Endothelial cell of umbilical vein (primary cell): Measurements from ENCODE around the gene SNX18. TPM values are rescaled to one million over a fixed set of nuclear protein-coding genes. Genes with fewer than 3 reads are reported as not detected.

Experiments
- BruUV-seq: library from RNA; stranded (reverse); fragments of 400-500 nt; replicated peaks from 2 replicates; lab custom pipeline; 2021; lab: Mats Ljungman, UMichigan
- CTCF ChIA-PET: fragments of 300-600, 350-600 bp; sonication (Branson Sonifier 250); formaldehyde crosslinking; loops from one replicate; lab custom pipeline; 2021; ENCODE audit warnings: antibody characterized with exemption, inconsistent platforms; lab: Charles Lee
- POLR2A ChIA-PET: fragments of 300-600, 350-600 bp; sonication (Branson Sonifier 250); formaldehyde crosslinking; loops from one replicate; lab custom pipeline; 2021; ENCODE audit warnings: antibody characterized with exemption, inconsistent platforms; lab: Charles Lee
- DNase-seq: peaks from one replicate; pipeline ENCODE4 v3.0.0-alpha.2; 2011; ENCODE audit warnings: low read depth, low spot score
- FAIRE-seq: peaks from 2 replicates; lab custom pipeline; 2011; peaks lifted over from hg19 to GRCh38; lab: Jason Lieb, UNC
- H2AFZ ChIP-seq: 2 replicates; pipeline ENCODE4 v1.6.0; 2012; ENCODE audit warnings: low read depth, low read length, control low read depth, inconsistent platforms
- H3K27ac ChIP-seq: 2 replicates; pipeline ENCODE4 v1.5.1; 2011; ENCODE audit warnings: low read depth, mild to moderate bottlenecking, control low read depth, low read length, moderate library complexity; ENCODE audit not compliant: insufficient read depth
- H3K27me3 ChIP-seq, 2 experiments: 2 replicates each; pipeline versions ENCODE4 v1.6.0 to v1.6.1; 2011; ENCODE audit warnings: low read length in 2 of 2, mixed read lengths in 1 of 2; ENCODE audit not compliant: control insufficient read depth in 2 of 2, insufficient read depth in 2 of 2
- H3K36me3 ChIP-seq, 2 experiments: 2 replicates in 1 of 2; 3 replicates in 1 of 2; pipeline ENCODE4 v1.5.1; 2011; ENCODE audit warnings: low read length in 2 of 2, mild to moderate bottlenecking in 1 of 2, moderate library complexity in 1 of 2; ENCODE audit not compliant: control insufficient read depth in 2 of 2, insufficient read depth in 2 of 2; ENCODE audit errors: extremely low read depth in 1 of 2
- H3K4me1 ChIP-seq: 3 replicates; pipeline ENCODE4 v1.5.1; 2011; ENCODE audit warnings: mild to moderate bottlenecking, low read length; ENCODE audit not compliant: control insufficient read depth, insufficient read depth; ENCODE audit errors: extremely low read depth
- H3K4me2 ChIP-seq: 2 replicates; pipeline ENCODE4 v1.6.1; 2011; ENCODE audit warnings: low read length, control low read depth, mixed read lengths; ENCODE audit not compliant: insufficient read depth
- H3K4me3 ChIP-seq, 3 experiments: fragments of 200-600 bp in 1 of 3; sonication (generic), shearing (Covaris generic) in 1 of 3; replicated peaks in 1 of 3; 2 replicates each; pipeline ENCODE4 v1.5.1; 2011 to 2016; ENCODE audit warnings: control low read depth in 3 of 3, low read length in 3 of 3, mild to moderate bottlenecking in 2 of 3, inconsistent platforms in 1 of 3, low read depth in 1 of 3, moderate library complexity in 1 of 3; ENCODE audit not compliant: insufficient read depth in 1 of 3
- H3K79me2 ChIP-seq: 2 replicates; pipeline ENCODE4 v1.6.0; 2012; ENCODE audit warnings: low read length, inconsistent platforms; ENCODE audit not compliant: control insufficient read depth, insufficient read depth
- H3K9ac ChIP-seq: replicated peaks from 2 replicates; pipeline ENCODE3; 2011; ENCODE audit warnings: low read length, control low read depth; ENCODE audit not compliant: insufficient read depth; ENCODE audit errors: extremely low read depth
- H3K9me1 ChIP-seq: replicated peaks from 3 replicates; pipeline ENCODE4 v1.6.0; 2011; ENCODE audit warnings: mild to moderate bottlenecking, low read length; ENCODE audit not compliant: control insufficient read depth, insufficient read depth; ENCODE audit errors: extremely low read depth
- H3K9me3 ChIP-seq: replicated peaks from 2 replicates; pipeline ENCODE4 v1.5.1; 2012; ENCODE audit warnings: low read length, inconsistent platforms; ENCODE audit not compliant: control insufficient read depth, insufficient read depth
- H4K20me1 ChIP-seq: replicated peaks from 2 replicates; pipeline ENCODE3; 2011; ENCODE audit warnings: mild to moderate bottlenecking, low read length; ENCODE audit not compliant: control insufficient read depth, insufficient read depth; ENCODE audit errors: extremely low read depth
- CTCF ChIP-seq, 2 donors: IDR thresholded peaks; 1 replicate in 1 of 2; 2 replicates in 1 of 2; pipeline ENCODE4 v1.5.1; 2011; ENCODE audit warnings: low read length in 2 of 2, mild to moderate bottlenecking in 2 of 2, moderate library complexity in 2 of 2, control low read depth in 1 of 2, inconsistent platforms in 1 of 2, low read depth in 1 of 2; ENCODE audit not compliant: insufficient read depth in 1 of 2; ENCODE audit errors: extremely low read depth in 1 of 2
- EZH2 ChIP-seq: IDR thresholded peaks from 2 replicates; pipeline ENCODE4 v1.6.1; 2012; ENCODE audit warnings: borderline replicate concordance, low read depth, mild to moderate bottlenecking, moderate library complexity, low read length, inconsistent platforms; ENCODE audit not compliant: severe bottlenecking
- FOS ChIP-seq: IDR thresholded peaks from 2 replicates; pipeline ENCODE4 v1.6.1; 2011; ENCODE audit warnings: mild to moderate bottlenecking, low read length, moderate library complexity, borderline replicate concordance; ENCODE audit not compliant: insufficient read depth
- GATA2 ChIP-seq: IDR thresholded peaks from 2 replicates; pipeline ENCODE4 v1.7.0; 2011; ENCODE audit warnings: low read depth, mild to moderate bottlenecking, moderate library complexity, mixed read lengths, low read length; ENCODE audit not compliant: insufficient read length, insufficient read depth
- JUN ChIP-seq: IDR thresholded peaks from 2 replicates; pipeline ENCODE4 v1.6.1; 2011; ENCODE audit warnings: borderline replicate concordance, low read depth; ENCODE audit not compliant: insufficient read length, insufficient read depth
- MYC ChIP-seq: IDR thresholded peaks from one replicate; pipeline ENCODE4 v1.6.1; 2011; ENCODE audit warnings: mild to moderate bottlenecking, low read depth, low read length
- POLR2A ChIP-seq: IDR thresholded peaks from 2 replicates; pipeline ENCODE4 v1.6.1; 2012; ENCODE audit warnings: low read depth, mild to moderate bottlenecking, control low read depth, low read length
- POLR2AphosphoS5 ChIP-seq: IDR thresholded peaks from 2 replicates; pipeline ENCODE4 v1.6.1; 2012; ENCODE audit warnings: low read depth, mild to moderate bottlenecking, control low read depth, low read length, moderate library complexity; ENCODE audit not compliant: insufficient read depth
- dilution Hi-C: fragments of 300-500 bp; cut with MboI; formaldehyde crosslinking; loops from one replicate; pipeline ENCODE4 v1.15.0; 2019; ENCODE audit warnings: low sequenced_read_pairs; ENCODE audit not compliant: extremely low pct_ligation_motif_present
- intact Hi-C: fragments of 100-400 bp; cut with micrococcal nuclease; formaldehyde crosslinking; loops from one replicate; pipeline ENCODE4 v1.10.0; 2022
- polyA plus RNA-seq, 4 experiments: library from polyadenylated mRNA; depleted of rRNA in 3 of 4; stranded (reverse) in 3 of 4; unstranded in 1 of 4; fragments of >200 nt; gene quantifications; 2 replicates each; pipeline versions ENCODE4 v1.2.1 to v1.2.3, GENCODE V29; 2011 to 2012; ENCODE audit warnings: missing spikeins in 1 of 4
- total RNA-seq: library from RNA; stranded (reverse); gene quantifications from 2 replicates; pipeline ENCODE4 v1.2.3, GENCODE V29; 2021
- TF ChIP-seq, protein P1 (sequence below): IDR thresholded peaks from 2 replicates; pipeline ENCODE4 v1.6.1; 2011; ENCODE audit not compliant: insufficient read depth, insufficient read length

The SNX18 gene
- total and polyA plus RNA-seq, 2 donors (not counting 3 experiments of a cell fraction or from before 2014, with no cell fraction given): 11.8 to 25.3 TPM

GRCh38 chr5:54581831-54582548, 64.4 kb downstream of the SNX18 start:
- DNase-seq (no peak), FAIRE-seq (no peak)
- ChIA-PET CTCF (no interaction called here), POLR2A (no interaction called here)
- Histone ChIP-seq H3K27ac (no peak overlapping the region), H3K9me3 (no peaks in the 10 kb centered on the region), H3K4me3 (no peak overlapping the region), H3K4me1 (no peaks in the 10 kb centered on the region), H3K79me2 (no peaks in the 10 kb centered on the region), H3K9ac (no peak overlapping the region), H3K27me3 (no peaks in the 10 kb centered on the region), H3K9me1 (no peaks in the 10 kb centered on the region), H2AFZ (no peak overlapping the region), H3K4me2 (no peak overlapping the region), H4K20me1 (no peaks in the 10 kb centered on the region), H3K36me3 (no peaks in the 10 kb centered on the region)
- no TSS peak for BruUV-seq
- dilution Hi-C loops (no loop called here), intact Hi-C loops (no loop called here)
- TF ChIP-seq FOS: no peak
- TF ChIP-seq POLR2AphosphoS5: no peak

DNA sequence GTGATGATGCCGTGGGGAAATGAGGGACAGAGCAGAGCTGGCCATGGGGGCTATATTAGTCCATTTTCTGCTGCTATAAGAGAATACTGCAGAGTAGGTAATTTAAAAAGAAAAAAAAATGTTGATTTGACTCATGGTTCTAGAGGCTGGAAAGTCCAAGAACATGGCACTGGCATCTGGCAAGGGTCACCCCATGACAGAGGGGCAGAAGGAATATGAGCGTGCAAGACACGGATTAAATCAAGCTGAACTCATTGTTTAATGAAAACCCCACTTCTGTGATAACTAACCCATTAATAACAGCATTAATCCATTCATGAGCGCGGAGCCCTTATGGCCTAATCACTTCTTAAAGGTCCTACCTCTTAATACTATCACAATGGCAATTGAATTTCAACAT, 68.8 kb downstream of the SNX18 start:
- H4K20me1 ChIP-seq: no peaks in the 10 kb centered on the region
- dilution Hi-C loops (no loop called here), intact Hi-C loops (no loop called here)
- TF ChIP-seq EZH2 (no peak), GATA2 (no peak), MYC (no peak), CTCF (IDR thresholded peaks at IDR 0.05; ENCODE audit: extremely low read depth in 1 of 2, insufficient read depth in 1 of 2, low read depth in 1 of 2, low read length in 2 of 2) (no peak), POLR2A (no peak), POLR2AphosphoS5 (no peak), FOS (no peak), JUN (no peak)
- TF ChIP-seq, protein P1, sequence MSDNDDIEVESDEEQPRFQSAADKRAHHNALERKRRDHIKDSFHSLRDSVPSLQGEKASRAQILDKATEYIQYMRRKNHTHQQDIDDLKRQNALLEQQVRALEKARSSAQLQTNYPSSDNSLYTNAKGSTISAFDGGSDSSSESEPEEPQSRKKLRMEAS: no peak
- H3K27ac ChIP-seq: no peak overlapping the region
- H3K36me3 ChIP-seq: no peaks in the 10 kb centered on the region
- POLR2A ChIA-PET: no interaction called here
- H3K9me1 ChIP-seq: no peaks in the 10 kb centered on the region
- FAIRE-seq (no peak), DNase-seq (no peak)
- H3K4me3 ChIP-seq: no peak overlapping the region
- no peaks in the 10 kb centered on the region for H3K27me3 ChIP-seq
- H3K4me2 ChIP-seq: no peak overlapping the region
- H3K9ac ChIP-seq: no peak overlapping the region
- H3K4me1 ChIP-seq: no peaks in the 10 kb centered on the region
- CTCF ChIA-PET: no interaction called here
- H3K79me2 ChIP-seq: no peaks in the 10 kb centered on the region
- no peaks in the 10 kb centered on the region for H3K9me3 ChIP-seq
- BruUV-seq: no TSS peak
- H2AFZ ChIP-seq: no peak overlapping the region
